Stimulated activated naive CD8-positive, alpha-beta T cell treated with anti-CD3 and anti-CD28 coated beads, Interleukin-15, Interleukin-2, amounts not matched to agents 100 U/mL and 50 U/mL, for 24 hours (primary cell): Measurements from ENCODE around the gene KCNK5.

Experiments used
- ATAC-seq: fragments of 150-1000 bp; cut with Tn5 transposase; one replicate; pipeline ENCODE4 v1.10.0; 2021
- DNase-seq: peaks from one replicate; pipeline ENCODE4 v3.0.0; 2021

KCNK5 gene

GRCh38 chr6:39228992-39229767 is at the start of gene KCNK5:
TSS of gene KCNK5 (minus strand) at chr6:39229475. CDS start at chr6:39229111, 364 bp downstream.
- ATAC-seq (peak; percentile 92), DNase-seq (peak; percentile 90)

GRCh38 chr6:39276379-39276995 is 47.2 kb upstream of the KCNK5 start:
- ATAC-seq: no peak
- no peak for DNase-seq

GRCh38 chr6:39274903-39275302 is 45.6 kb upstream of the KCNK5 start:
- no peak for ATAC-seq
- DNase-seq: no peak

GRCh38 chr6:39274471-39274870 is 45.2 kb upstream of the KCNK5 start:
- no peak for DNase-seq

GRCh38 chr6:39273406-39273821 is 44.1 kb upstream of the KCNK5 start:
- DNase-seq: no peak
- ATAC-seq: no peak

More at GRCh38 chr6:39274471-39274870, 45.2 kb upstream of the KCNK5 start:
- no peak for ATAC-seq

GRCh38 chr6:39269961-39270360 is 40.7 kb upstream of the KCNK5 start:
- ATAC-seq: no peak
- no peak for DNase-seq

GRCh38 chr6:39268721-39269120 is 39.4 kb upstream of the KCNK5 start:
- ATAC-seq (no peak), DNase-seq (no peak)

GRCh38 chr6:39268171-39268570 is 38.9 kb upstream of the KCNK5 start:
- DNase-seq (no peak), ATAC-seq (no peak)

- peak; percentile 41 for ATAC-seq
- peak; percentile 20 for DNase-seq
These were observed 37.6 kb upstream of the KCNK5 start for GRCh38 chr6:39266782-39267355.

- ATAC-seq (peak; percentile 24), DNase-seq (no peak)
These were observed 37.1 kb upstream of the KCNK5 start for GRCh38 chr6:39266375-39266774.

GRCh38 chr6:39263303-39264037 is 34.2 kb upstream of the KCNK5 start:
- ATAC-seq (peak; percentile 90), DNase-seq (no peak)

- DNase-seq (no peak), ATAC-seq (no peak)
These were observed 32.5 kb upstream of the KCNK5 start for GRCh38 chr6:39261751-39262150.

- ATAC-seq: no peak
- DNase-seq: no peak
These were observed 31.7 kb upstream of the KCNK5 start for GRCh38 chr6:39260953-39261352.

- ATAC-seq (no peak), DNase-seq (no peak)
These were observed 31.2 kb upstream of the KCNK5 start for GRCh38 chr6:39260456-39260855.

GRCh38 chr6:39256294-39256940 is 27.1 kb upstream of the KCNK5 start:
- DNase-seq (no peak), ATAC-seq (no peak)

- DNase-seq (no peak), ATAC-seq (peak; percentile 46)
These were observed 25.8 kb upstream of the KCNK5 start for GRCh38 chr6:39254999-39255535.

- DNase-seq (no peak), ATAC-seq (no peak)
These were observed 22.1 kb upstream of the KCNK5 start for GRCh38 chr6:39251406-39251805.

- ATAC-seq: no peak
These were observed 21.2 kb upstream of the KCNK5 start for GRCh38 chr6:39250507-39250906.

GRCh38 chr6:39249278-39249677 is 20.0 kb upstream of the KCNK5 start:
- no peak for ATAC-seq

More at GRCh38 chr6:39250507-39250906, 21.2 kb upstream of the KCNK5 start:
- DNase-seq: no peak

GRCh38 chr6:39247667-39248194 is 18.5 kb upstream of the KCNK5 start:
- no peak for ATAC-seq

More at GRCh38 chr6:39249278-39249677, 20.0 kb upstream of the KCNK5 start:
- no peak for DNase-seq

GRCh38 chr6:39243809-39244208 is 14.5 kb upstream of the KCNK5 start:
- ATAC-seq: no peak

More at GRCh38 chr6:39247667-39248194, 18.5 kb upstream of the KCNK5 start:
- DNase-seq: no peak

More at GRCh38 chr6:39243809-39244208, 14.5 kb upstream of the KCNK5 start:
- no peak for DNase-seq
